Kidney tubule cell (primary cell): Measurements from ENCODE around the gene BBOX1.
"Not testable (repeated sequence)": the region's sequence is repeated elsewhere in the genome, so short reads cannot be mapped to it uniquely, and the experiment has no call there.

Experiments used
- DNase-seq: peaks from one replicate; pipeline ENCODE4 v3.0.0-alpha.2; 2018; ENCODE audit warnings: low spot score

The BBOX1 gene

GRCh38 chr11:27040302-27041115, at the start of gene BBOX1:
Gene BBOX1 (plus strand): TSS chr11:27040815. CDS start chr11:27055431, 14,616 bp downstream.
- DNase-seq, result peak; percentile 44

DNA sequence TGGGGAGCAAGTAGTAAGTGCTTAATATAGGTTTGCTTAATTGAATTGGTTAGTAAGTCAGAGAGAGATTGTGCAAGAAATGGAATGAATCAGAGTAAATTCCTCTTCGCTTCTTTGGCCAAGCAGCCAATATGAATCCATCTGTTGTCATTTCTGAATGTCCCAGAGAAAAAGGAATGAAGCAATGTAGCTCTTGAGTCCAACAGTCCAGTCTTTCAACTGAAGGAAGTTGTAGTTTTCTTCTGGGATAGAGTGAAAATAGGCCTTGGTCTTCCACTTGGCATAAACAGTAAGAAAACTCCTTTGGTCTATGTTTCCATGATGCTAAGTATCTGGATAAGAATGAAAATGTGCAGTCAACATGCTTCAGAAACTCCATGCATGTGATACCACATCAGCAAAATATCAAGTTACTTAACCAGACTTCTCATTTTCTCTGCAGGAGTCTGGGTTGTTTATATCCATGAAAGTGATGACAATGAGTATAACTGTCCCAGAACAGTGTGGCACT, 48.5 kb upstream of the BBOX1 start:
- DNase-seq, result peak; percentile 75

DNA sequence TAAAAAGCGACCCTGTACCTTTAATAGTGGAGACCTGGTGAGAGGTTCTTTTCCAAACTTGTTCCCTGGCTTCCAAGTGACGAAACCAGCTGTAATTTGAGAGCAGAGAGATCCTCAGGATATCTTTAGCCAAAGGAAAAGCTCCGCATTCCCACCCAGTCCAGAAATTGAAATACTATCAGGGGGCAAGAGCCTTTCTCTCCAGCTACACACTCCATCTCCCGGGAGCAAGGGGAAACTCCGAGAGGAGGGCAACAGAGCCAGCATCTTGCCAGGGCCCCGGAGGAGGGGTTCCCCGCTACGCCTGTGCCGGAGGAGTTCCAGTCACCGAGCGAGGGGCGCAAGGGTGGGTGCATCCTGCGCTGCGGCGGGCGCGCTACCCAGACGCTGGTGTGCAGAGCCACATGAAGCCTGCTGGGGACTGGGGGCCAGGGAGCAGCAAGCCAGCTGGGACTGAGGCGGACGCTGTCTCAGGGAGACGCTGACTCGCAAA, 46.6 kb upstream of the BBOX1 start, which contains the start of gene FIBIN:
FIBIN (plus strand) TSS at position 148 of the 493 bp plus-strand sequence. CDS start 415 bp downstream, outside the sequence.
- DNase-seq, result peak; percentile 24

GRCh38 chr11:26994631-26995095, 46.0 kb upstream of the BBOX1 start:
- peak; percentile 16 for DNase-seq

DNA sequence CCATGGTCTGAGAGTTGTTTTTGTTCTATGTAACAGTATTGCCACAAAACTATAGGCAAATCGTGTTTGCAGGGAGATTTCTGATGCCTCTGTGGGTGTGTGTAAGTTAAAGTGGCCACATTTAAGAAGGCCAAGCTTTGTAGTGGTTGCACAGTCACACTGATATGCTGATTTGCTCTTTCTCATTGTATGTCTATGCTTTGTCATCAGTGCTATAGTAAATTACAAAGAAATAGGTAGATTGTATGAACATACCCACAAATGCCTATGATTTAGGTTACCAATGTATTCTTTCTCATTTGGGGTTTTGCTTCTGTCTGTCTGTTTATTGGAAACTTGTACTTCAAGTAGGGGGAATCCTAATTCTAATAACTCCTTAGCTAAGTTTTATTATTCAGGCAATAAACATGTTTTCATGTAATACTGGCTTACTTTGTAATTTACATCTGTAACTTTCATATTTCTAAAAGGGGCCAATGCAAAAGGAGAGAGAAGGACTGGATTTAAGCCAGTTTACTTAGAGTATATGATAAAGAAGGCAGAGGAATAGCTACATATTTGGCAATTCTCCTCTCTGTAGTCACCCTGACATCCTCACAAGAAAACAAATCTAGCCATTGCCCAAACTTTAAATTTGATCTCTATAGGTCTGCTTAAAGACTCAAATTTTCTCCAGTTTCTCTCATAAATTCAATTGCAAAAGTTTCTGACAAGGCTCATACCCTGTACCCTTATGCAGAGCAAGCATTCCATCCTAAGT, 44.7 kb upstream of the BBOX1 start:
- no peak for DNase-seq

DNA sequence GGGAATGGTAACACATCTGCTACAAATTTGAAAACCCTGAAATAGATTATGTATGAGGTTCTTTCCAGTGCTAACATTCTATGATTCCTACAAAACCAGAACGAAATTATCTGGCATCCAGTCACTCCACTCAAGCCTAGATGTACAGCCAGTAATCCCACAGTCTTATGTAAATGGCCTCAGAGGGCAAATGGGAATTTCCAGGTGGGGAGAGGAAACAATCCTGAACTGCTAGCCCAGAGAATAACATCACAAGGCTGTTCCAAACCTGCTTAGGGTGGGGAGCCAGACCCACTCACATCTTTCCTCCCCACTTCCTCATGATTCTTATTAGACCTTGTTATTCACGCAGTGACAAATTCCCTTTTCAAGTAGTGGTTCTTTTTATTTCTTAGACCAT, 43.2 kb upstream of the BBOX1 start:
- peak; percentile 7 for DNase-seq

- not testable (repeated sequence) for DNase-seq
Measured at GRCh38 chr11:27001136-27001730, 39.4 kb upstream of the BBOX1 start.

DNA sequence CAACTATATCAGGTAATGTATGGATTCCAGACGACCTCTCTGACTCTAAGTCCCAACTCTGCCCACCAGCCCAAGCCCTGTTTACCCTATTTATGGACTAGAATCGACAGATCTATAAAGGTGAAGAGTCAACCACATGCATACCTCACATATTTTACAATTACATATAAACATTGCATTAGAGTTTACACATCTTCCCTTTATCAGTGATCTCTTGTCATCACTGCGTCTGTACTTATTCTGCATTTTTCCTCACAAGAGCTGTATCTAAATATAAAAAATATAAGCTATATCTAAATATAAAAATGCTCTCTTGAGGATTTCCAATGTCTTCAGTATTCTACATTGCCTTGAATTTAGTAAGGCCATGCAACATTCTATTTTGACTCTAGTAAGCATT, 38.2 kb upstream of the BBOX1 start:
- no peak for DNase-seq

GRCh38 chr11:27002838-27003237, 37.8 kb upstream of the BBOX1 start:
- DNase-seq, result no peak

DNA sequence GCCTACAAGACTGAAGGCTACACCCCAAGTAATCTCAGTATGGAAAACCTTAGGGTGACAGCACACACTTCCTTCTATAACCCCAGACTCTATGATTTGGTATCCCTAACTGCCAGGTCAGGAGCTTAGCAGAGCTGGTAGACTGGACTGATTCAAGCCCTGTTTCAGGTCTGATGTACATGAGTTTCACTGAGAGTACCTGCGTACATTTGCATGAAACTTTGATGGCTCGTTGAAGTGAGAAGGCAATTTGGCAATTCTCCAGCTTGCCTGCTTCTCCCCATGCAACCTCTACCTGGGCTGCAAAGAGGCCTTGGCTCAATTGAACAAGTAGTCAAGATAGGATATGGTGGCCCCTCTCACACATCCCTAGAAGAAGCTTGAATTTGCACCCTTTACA, 36.5 kb upstream of the BBOX1 start:
- DNase-seq, result no peak

DNA sequence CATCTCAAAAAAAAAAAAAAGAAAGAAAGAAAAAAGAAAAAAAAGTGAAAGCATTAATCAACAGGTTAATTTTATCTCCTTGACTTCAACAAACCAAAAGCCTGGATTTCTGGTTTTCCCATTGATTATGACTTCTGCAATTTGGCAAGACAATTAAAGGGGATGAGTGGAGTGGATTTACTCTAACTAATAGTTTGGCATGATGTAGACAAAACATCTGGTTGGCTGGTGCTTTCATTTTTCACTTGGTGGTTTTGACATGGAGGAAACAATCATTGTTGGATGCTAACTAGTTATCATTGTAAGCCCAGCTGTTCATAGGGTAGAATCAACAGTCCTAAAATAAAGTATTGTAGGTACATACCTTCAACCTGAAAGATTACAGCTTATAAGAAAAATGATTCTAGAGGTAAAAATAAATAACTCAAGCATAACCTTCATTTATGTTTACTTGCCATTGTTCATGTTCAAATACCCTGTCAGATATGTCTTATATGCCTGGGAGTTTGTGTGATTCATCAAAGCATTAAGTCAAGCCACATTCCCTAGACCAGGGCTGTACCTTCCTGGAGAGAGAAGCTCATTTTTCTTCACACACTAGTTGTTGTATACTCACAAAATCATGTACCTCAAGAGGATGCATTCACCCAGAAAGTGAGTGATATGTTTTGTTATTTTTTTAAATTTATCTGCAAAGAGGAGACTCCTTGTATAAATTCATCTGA, 31.6 kb upstream of the BBOX1 start:
- DNase-seq, result peak; percentile 65

DNA sequence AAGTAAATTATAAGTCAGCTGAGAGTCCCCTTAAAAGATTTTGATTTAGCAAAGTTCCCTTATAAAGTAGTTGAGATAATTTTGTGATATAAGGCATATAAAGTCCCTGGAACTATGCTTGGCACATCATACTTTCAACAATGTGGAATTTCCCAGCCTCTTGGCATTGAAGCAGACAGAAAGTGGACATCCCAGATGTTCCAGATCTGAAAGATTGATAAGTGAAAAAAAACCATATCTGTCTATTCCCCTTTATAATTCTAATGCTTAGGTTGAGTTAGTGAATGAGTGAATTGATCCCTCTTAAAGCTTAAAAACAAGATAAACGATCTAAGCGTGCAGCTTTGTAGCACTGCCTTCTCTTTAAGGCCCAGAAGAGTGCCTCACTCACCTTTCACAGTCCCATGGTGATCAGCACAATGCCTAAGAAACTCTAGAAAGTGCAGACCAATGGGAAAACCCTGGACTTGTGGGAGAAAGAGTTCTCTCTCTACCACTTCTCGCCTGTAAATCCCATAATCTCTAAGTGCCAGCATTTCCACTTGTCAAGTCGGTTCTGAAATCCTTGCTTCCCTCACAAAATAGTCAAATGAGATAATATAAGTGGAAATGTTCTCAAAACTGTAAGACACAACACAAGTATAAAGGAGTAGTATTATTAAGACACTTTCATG, 28.9 kb upstream of the BBOX1 start:
- no peak for DNase-seq

- DNase-seq, result peak; percentile 28
Measured at GRCh38 chr11:27012234-27012921, 28.2 kb upstream of the BBOX1 start.

DNA sequence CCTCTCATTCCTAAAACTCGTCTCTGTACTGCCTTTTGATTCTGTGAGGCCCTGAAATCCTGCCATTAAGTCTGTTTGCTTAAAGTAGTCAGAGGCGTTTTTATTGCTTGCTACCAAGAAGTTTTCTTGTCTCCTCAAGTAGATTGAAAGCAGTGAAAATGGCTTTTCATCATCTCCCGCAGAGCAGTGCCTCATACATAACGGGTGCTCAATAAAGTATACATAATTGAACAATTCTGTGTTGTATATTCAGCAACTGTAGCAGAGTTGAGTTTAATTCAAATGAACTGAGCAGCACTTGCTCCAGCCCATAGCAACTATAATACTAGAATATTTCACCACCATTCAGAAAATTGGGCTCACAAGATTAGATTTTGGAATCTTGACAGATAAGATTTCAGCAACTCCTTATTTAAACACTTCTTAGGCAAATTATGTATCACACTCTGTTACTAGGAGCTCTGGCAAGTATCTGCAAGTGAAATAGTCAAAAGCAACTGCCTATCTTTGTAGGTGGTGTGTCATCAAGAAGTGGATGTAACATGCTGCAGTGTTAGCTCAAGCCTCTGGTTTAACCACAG, 26.7 kb upstream of the BBOX1 start:
- DNase-seq, result peak; percentile 7

DNA sequence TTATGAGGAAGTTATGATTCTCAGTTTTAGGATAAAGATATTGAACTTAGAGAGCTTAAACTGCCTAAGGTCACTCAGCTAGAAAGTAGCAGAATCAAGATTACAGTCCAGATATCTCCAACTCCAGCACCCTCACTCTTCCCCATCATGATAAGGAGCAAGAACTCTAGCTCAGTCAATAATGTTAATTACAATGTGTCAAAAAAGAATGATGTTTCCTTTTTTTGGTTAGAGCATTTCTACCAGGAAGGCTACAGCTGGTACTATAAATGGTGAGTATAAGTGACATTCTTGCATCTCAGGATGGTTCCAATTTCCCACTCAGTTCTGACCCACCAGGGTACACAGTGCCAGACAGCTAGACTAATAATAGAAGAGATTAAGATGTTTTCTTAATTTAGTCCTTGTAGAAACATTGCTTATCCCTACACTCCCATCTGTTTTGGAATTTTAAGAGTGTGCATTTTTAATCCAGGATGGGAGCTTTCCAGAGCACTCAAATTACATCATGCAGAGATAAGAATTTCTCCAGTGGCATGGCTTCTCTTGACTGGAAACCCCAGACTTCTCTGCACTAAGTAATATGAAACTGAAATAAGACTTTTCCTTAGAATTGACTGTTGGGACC, 21.6 kb upstream of the BBOX1 start:
- DNase-seq, result no peak

- DNase-seq, result no peak
Measured at GRCh38 chr11:27020751-27021150, 19.9 kb upstream of the BBOX1 start.

DNA sequence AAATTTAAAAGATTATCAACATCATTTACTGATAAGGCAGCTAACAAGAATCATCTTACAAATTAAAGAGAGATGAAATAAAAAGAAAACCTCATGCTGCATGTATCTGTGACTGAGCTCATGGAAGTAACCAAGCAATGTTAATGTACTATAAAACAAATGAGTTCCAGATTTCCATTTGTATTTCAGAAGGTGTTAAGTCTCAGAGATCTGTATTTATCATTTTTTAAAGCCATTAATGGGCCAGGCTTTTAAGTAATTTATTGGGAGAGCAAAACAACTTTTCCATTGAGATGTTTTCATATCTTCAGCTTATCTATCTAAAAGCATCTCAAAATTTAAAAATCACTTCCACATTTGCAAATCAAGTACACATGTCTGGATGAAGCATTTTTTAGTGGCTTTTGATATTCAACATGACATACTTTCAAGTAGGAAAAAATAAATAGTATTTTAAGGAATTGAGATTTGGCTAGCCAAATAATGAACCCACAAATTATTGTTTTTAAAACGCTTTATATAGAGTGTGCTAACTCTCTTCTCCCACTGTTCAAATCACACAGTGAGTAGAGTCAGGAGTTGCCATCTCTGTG, 17.9 kb upstream of the BBOX1 start:
- no peak for DNase-seq

- no peak for DNase-seq
Measured at GRCh38 chr11:27024865-27025264, 15.8 kb upstream of the BBOX1 start.

GRCh38 chr11:27025312-27025955, 15.2 kb upstream of the BBOX1 start:
- DNase-seq, result no peak
